Neural progenitor cell (in vitro differentiated cells): Measurements from ENCODE around the gene ARHGAP5. TPM values are rescaled to one million over a fixed set of nuclear protein-coding genes. Genes with fewer than 3 reads are reported as not detected.

ENCODE experiments used
- DNase-seq: peaks from one replicate; pipeline ENCODE4 v3.0.0-alpha.2; 2016; ENCODE audit warnings: low spot score
- H2AFZ ChIP-seq: fragments of 200-600 bp; sonication (generic); replicated peaks from 2 replicates; pipeline ENCODE4 v1.6.1; 2016; ENCODE audit warnings: antibody characterized with exemption
- H3F3A ChIP-seq: fragments of 200-600 bp; sonication (generic); 2 replicates; pipeline ENCODE4 v1.6.1; 2016; ENCODE audit warnings: antibody characterized with exemption, low read depth
- H3K27ac ChIP-seq: fragments of 200-600 bp; sonication (generic); 2 replicates; pipeline ENCODE4 v1.5.1; 2016; ENCODE audit warnings: mild to moderate bottlenecking
- H3K27me3 ChIP-seq: fragments of 200-600 bp; sonication (generic); 2 replicates; pipeline ENCODE4 v1.6.1; 2016; ENCODE audit warnings: mild to moderate bottlenecking, moderate library complexity
- H3K36me3 ChIP-seq: fragments of 200-600 bp; sonication (generic); 2 replicates; pipeline ENCODE4 v1.5.1; 2016
- H3K4me1 ChIP-seq: fragments of 200-600 bp; sonication (generic); 2 replicates; pipeline ENCODE4 v1.6.1; 2016; ENCODE audit warnings: mixed run types
- H3K4me2 ChIP-seq: fragments of 200-600 bp; sonication (generic); 2 replicates; pipeline ENCODE4 v1.6.1; 2016
- H3K4me3 ChIP-seq: fragments of 200-600 bp; sonication (generic); 2 replicates; pipeline ENCODE4 v1.5.1; 2016
- H3K79me2 ChIP-seq: fragments of 200-600 bp; sonication (generic); 2 replicates; pipeline ENCODE4 v1.6.1; 2016; ENCODE audit warnings: low read depth
- H3K9ac ChIP-seq: fragments of 200-600 bp; sonication (generic); 2 replicates; pipeline ENCODE4 v1.6.1; 2016
- H3K9me3 ChIP-seq: fragments of 200-600 bp; sonication (generic); 2 replicates; pipeline ENCODE4 v1.5.1; 2016; ENCODE audit warnings: low read depth
- H4K20me1 ChIP-seq: fragments of 200-600 bp; sonication (generic); 2 replicates; pipeline ENCODE4 v1.6.1; 2016; ENCODE audit warnings: low read depth
- H3K27ac Mint-ChIP-seq: 3 replicates; pipeline ENCODE4 v1.8.0; 2021; ENCODE audit warnings: mixed read lengths
- H3K27me3 Mint-ChIP-seq: 2 replicates; pipeline ENCODE4 v1.8.0; 2022; ENCODE audit warnings: low read depth, mild to moderate bottlenecking, inconsistent platforms, moderate library complexity, mixed read lengths; ENCODE audit not compliant: insufficient read depth
- H3K36me3 Mint-ChIP-seq: 3 replicates; pipeline ENCODE4 v1.8.0; 2021; ENCODE audit warnings: mixed read lengths
- H3K4me1 Mint-ChIP-seq: 3 replicates; pipeline ENCODE4 v1.8.0; 2021; ENCODE audit warnings: mixed read lengths
- H3K4me3 Mint-ChIP-seq: 3 replicates; pipeline ENCODE4 v1.8.0; 2021; ENCODE audit warnings: mild to moderate bottlenecking, moderate library complexity, mixed read lengths
- H3K9me3 Mint-ChIP-seq: 3 replicates; pipeline ENCODE4 v1.8.0; 2020; ENCODE audit warnings: mixed read lengths
- EZH2 ChIP-seq: fragments of 200-600 bp; sonication (generic); IDR thresholded peaks from 2 replicates; pipeline ENCODE4 v1.6.1; 2017; ENCODE audit warnings: antibody characterized with exemption, mild to moderate bottlenecking, moderate library complexity
- EZH2phosphoT487 ChIP-seq: fragments of 200-600 bp; sonication (generic); IDR thresholded peaks from 2 replicates; pipeline ENCODE4 v1.6.1; 2017; ENCODE audit warnings: antibody characterized with exemption
- total RNA-seq: library from RNA; depleted of rRNA; stranded (reverse); fragments of >200 nt; gene quantifications from 2 replicates; pipeline ENCODE4 v1.2.3, GENCODE V29; 2015; ENCODE audit warnings: low replicate concordance
- TF ChIP-seq, protein P1 (sequence below): fragments of 200-600 bp; sonication (generic); IDR thresholded peaks from 2 replicates; pipeline ENCODE4 v1.5.1; 2017; ENCODE audit warnings: antibody characterized with exemption, mild to moderate bottlenecking

Gene ARHGAP5
- total RNA-seq, 1 donor from 2014 or later = 202 TPM

GRCh38 chr14:32136027-32136825, 59.1 kb downstream of the ARHGAP5 start:
- H3K4me3 Mint-ChIP-seq = no peak overlapping the region
- H3K27ac ChIP-seq = no peak overlapping the region
- no peak overlapping the region for H3K27ac Mint-ChIP-seq
- H3K9me3 Mint-ChIP-seq = peaks cover 68% of the 10 kb centered on the region
- H3K27me3 ChIP-seq = no peaks in the 10 kb centered on the region
- no peaks in the 10 kb centered on the region for H3K4me1 Mint-ChIP-seq
- no peak overlapping the region for H2AFZ ChIP-seq
- peaks cover 2% of the 10 kb centered on the region for H3K27me3 Mint-ChIP-seq
- no peaks in the 10 kb centered on the region for H3K9me3 ChIP-seq
- peaks cover 92% of the 10 kb centered on the region for H3K79me2 ChIP-seq
- H3K4me3 ChIP-seq = no peak overlapping the region
- peaks cover 72% of the 10 kb centered on the region for H3K36me3 Mint-ChIP-seq
- no peaks in the 10 kb centered on the region for H3K4me1 ChIP-seq
- no peak for DNase-seq
- no peak overlapping the region for H3K4me2 ChIP-seq
- no peak overlapping the region for H3K9ac ChIP-seq
- no peaks in the 10 kb centered on the region for H4K20me1 ChIP-seq
- H3K36me3 ChIP-seq = peaks cover 31% of the 10 kb centered on the region
- no peaks in the 10 kb centered on the region for H3F3A ChIP-seq
- TF ChIP-seq, protein P1, sequence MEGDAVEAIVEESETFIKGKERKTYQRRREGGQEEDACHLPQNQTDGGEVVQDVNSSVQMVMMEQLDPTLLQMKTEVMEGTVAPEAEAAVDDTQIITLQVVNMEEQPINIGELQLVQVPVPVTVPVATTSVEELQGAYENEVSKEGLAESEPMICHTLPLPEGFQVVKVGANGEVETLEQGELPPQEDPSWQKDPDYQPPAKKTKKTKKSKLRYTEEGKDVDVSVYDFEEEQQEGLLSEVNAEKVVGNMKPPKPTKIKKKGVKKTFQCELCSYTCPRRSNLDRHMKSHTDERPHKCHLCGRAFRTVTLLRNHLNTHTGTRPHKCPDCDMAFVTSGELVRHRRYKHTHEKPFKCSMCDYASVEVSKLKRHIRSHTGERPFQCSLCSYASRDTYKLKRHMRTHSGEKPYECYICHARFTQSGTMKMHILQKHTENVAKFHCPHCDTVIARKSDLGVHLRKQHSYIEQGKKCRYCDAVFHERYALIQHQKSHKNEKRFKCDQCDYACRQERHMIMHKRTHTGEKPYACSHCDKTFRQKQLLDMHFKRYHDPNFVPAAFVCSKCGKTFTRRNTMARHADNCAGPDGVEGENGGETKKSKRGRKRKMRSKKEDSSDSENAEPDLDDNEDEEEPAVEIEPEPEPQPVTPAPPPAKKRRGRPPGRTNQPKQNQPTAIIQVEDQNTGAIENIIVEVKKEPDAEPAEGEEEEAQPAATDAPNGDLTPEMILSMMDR = no peak
- TF ChIP-seq EZH2phosphoT487 (no peak), EZH2 (no peak)

DNA sequence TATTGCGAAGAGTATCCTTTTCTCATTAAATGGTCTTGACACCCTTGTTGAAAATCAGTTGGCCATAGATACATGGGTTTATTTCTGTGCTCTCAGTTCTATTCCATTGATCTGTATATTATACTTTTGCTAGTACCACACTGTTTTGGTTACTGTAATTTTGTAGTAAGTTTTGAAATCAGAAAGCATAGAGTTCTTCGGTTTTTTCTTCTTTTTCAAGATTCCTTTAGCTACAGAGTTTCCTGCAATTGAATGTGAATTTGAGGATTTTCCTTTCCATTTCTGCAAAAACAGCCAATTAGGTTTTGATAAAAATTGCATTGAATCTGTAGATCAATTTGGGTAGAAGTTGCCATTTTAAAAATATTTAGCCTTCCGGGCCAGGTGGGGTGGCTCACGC, 60.2 kb downstream of the ARHGAP5 start:
- Mint-ChIP-seq H3K36me3 (peaks cover 72% of the 10 kb centered on the region), H3K9me3 (peaks cover 67% of the 10 kb centered on the region), H3K27me3 (no peaks in the 10 kb centered on the region), H3K27ac (no peak overlapping the region), H3K4me1 (no peaks in the 10 kb centered on the region), H3K4me3 (no peak overlapping the region)
- no peaks in the 10 kb centered on the region for H3K9me3 ChIP-seq
- H3K79me2 ChIP-seq = peaks cover 92% of the 10 kb centered on the region
- no peak overlapping the region for H3K9ac ChIP-seq
- TF ChIP-seq EZH2 = no peak
- TF ChIP-seq, protein P1 = no peak
- no peak for TF ChIP-seq EZH2phosphoT487
- peaks cover 27% of the 10 kb centered on the region for H3K36me3 ChIP-seq
- no peak overlapping the region for H3K4me3 ChIP-seq
- no peak for DNase-seq
- H3K4me2 ChIP-seq = no peak overlapping the region
- H3K27ac ChIP-seq = no peak overlapping the region
- H2AFZ ChIP-seq = no peak overlapping the region
- no peaks in the 10 kb centered on the region for H3K27me3 ChIP-seq
- H3F3A ChIP-seq = no peaks in the 10 kb centered on the region
- H4K20me1 ChIP-seq = peaks cover 5% of the 10 kb centered on the region
- no peaks in the 10 kb centered on the region for H3K4me1 ChIP-seq

DNA sequence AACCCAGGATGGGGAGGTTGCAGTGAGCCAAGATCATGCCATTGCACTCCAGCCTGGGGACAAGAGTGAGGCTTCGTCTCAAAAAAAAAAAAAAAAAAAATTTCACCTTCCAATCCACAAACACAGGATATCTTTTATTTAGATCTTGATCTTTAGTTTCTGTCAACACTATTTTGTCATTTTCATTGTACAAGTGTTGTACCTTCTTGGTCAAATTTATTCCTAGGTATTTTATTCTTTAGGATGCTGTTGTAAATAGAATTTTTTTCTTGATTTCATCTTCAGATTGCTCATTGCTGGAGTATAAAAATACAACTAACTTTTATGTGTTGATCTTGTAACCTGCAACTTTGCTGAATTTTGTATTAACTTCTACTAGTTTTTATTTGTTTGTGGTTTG, 60.8 kb downstream of the ARHGAP5 start:
- peaks cover 11% of the 10 kb centered on the region for H4K20me1 ChIP-seq
- no peaks in the 10 kb centered on the region for H3K27me3 ChIP-seq
- H3K4me1 Mint-ChIP-seq = no peaks in the 10 kb centered on the region
- no peaks in the 10 kb centered on the region for H3F3A ChIP-seq
- no peak overlapping the region for H3K4me3 ChIP-seq
- H3K27ac Mint-ChIP-seq = no peak overlapping the region
- H3K36me3 Mint-ChIP-seq = peaks cover 76% of the 10 kb centered on the region
- no peak overlapping the region for H3K4me2 ChIP-seq
- TF ChIP-seq, protein P1 = no peak
- no peak for TF ChIP-seq EZH2
- TF ChIP-seq EZH2phosphoT487 = no peak
- no peak for DNase-seq
- no peak overlapping the region for H3K9ac ChIP-seq
- no peak overlapping the region for H3K27ac ChIP-seq
- peaks cover 67% of the 10 kb centered on the region for H3K9me3 Mint-ChIP-seq
- H3K9me3 ChIP-seq = no peaks in the 10 kb centered on the region
- H3K36me3 ChIP-seq = peaks cover 27% of the 10 kb centered on the region
- no peaks in the 10 kb centered on the region for H3K27me3 Mint-ChIP-seq
- peaks cover 96% of the 10 kb centered on the region for H3K79me2 ChIP-seq
- H3K4me1 ChIP-seq = no peaks in the 10 kb centered on the region
- no peak overlapping the region for H3K4me3 Mint-ChIP-seq
- H2AFZ ChIP-seq = no peak overlapping the region
